Measurements from ENCODE around the gene UXS1. TPM values are rescaled to one million over a fixed set of nuclear protein-coding genes. Genes with fewer than 3 reads are reported as not detected.

The UXS1 gene
- total RNA-seq, 1 experiment from 2014 or later = 48.8 TPM

GRCh38 chr2:106061611-106062349 lies 132.3 kb downstream of the UXS1 start:
- no peaks in the 10 kb centered on the region for H3K36me3 ChIP-seq
- H3K27me3 ChIP-seq = no peaks in the 10 kb centered on the region
- H3K4me1 ChIP-seq = no peaks in the 10 kb centered on the region
- H3K9me3 ChIP-seq (replicated peaks) = no peaks in the 10 kb centered on the region
- H3K4me3 ChIP-seq = no peak overlapping the region
- no peak overlapping the region for H3K27ac ChIP-seq
- no peak for DNase-seq

DNA sequence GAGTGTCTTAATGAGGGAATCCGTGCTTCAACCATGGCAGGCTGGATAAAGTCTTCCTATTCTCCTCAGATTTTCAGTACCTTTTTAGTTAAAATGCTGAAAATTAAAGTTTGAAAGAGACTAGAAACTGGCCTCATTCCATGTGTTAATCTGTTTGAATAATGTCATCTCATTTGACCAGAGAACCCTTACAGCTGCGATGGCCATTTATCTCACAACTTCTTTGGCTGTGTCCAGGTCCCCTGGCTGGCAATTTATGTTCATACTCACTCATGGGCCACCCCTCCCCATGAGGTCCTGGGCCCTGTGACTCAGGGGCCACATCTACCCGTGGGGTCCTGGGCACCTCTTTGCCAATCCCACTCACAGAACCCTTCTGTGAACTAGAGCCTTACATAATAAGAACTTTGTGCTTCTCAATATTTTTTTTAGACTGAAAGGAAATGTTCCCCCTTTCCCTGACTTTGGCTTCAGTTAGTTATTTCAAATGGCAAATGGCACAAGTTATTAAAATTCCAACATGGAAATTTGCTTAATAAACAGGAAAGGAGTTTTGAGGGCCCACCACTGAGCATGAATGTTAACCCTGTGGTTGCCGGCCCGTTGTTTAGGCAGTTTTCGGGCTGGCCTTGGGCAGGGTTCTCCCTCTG lies 134.6 kb downstream of the UXS1 start:
- Histone ChIP-seq H3K4me1 (no peaks in the 10 kb centered on the region), H3K4me3 (no peak overlapping the region), H3K27ac (no peak overlapping the region), H3K27me3 (no peaks in the 10 kb centered on the region), H3K9me3 (replicated peaks) (no peaks in the 10 kb centered on the region), H3K36me3 (no peaks in the 10 kb centered on the region)
- no peak for DNase-seq

- no peak overlapping the region for H3K27ac ChIP-seq
- no peaks in the 10 kb centered on the region for H3K9me3 ChIP-seq (replicated peaks)
- no peak overlapping the region for H3K4me3 ChIP-seq
- H3K36me3 ChIP-seq = no peaks in the 10 kb centered on the region
- no peak for DNase-seq
- H3K4me1 ChIP-seq = no peaks in the 10 kb centered on the region
- H3K27me3 ChIP-seq = no peaks in the 10 kb centered on the region
Measured at GRCh38 chr2:106058469-106059137, 135.5 kb downstream of the UXS1 start.

DNA sequence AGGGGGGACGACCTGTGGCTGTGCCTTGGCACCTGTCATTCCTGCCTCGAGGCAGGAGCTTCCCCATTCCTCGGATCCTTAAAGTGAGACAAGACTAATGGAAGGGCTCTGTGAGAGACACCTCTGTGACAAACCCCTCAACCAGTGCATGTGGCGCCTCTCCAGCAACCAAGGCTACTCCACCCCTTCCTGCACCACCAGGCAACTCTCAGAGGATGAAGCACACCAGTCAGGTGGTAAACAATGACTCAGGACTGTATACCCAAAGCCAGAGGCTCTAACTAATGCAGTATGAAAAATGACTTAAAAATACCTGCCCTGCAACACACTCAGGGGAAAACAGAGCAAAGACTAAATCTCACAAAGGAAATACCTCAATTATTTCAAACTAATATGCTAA lies 136.9 kb downstream of the UXS1 start:
- no peak overlapping the region for H3K4me3 ChIP-seq
- H3K4me1 ChIP-seq = 0 out of 2 replicates have a peak, but pooled peaks cover 3% of the 10 kb centered on the region
- DNase-seq = no peak
- no peaks in the 10 kb centered on the region for H3K27me3 ChIP-seq
- H3K36me3 ChIP-seq = no peaks in the 10 kb centered on the region
- H3K9me3 ChIP-seq (replicated peaks) = no peaks in the 10 kb centered on the region
- no peak overlapping the region for H3K27ac ChIP-seq

- Histone ChIP-seq H3K27ac (no peak overlapping the region), H3K36me3 (no peaks in the 10 kb centered on the region), H3K9me3 (replicated peaks) (no peaks in the 10 kb centered on the region), H3K4me1 (0 out of 2 replicates have a peak, but pooled peaks cover 3% of the 10 kb centered on the region), H3K27me3 (no peaks in the 10 kb centered on the region), H3K4me3 (no peak overlapping the region)
- no peak for DNase-seq
Measured at GRCh38 chr2:106054880-106055655, 139.0 kb downstream of the UXS1 start.

GRCh38 chr2:106054321-106054720 lies 139.8 kb downstream of the UXS1 start:
- no peak overlapping the region for H3K4me3 ChIP-seq
- H3K27ac ChIP-seq = no peak overlapping the region
- no peak for DNase-seq
- no peaks in the 10 kb centered on the region for H3K27me3 ChIP-seq
- H3K4me1 ChIP-seq = 0 out of 2 replicates have a peak, but pooled peaks cover 3% of the 10 kb centered on the region
- H3K9me3 ChIP-seq (replicated peaks) = no peaks in the 10 kb centered on the region
- H3K36me3 ChIP-seq = no peaks in the 10 kb centered on the region

DNA sequence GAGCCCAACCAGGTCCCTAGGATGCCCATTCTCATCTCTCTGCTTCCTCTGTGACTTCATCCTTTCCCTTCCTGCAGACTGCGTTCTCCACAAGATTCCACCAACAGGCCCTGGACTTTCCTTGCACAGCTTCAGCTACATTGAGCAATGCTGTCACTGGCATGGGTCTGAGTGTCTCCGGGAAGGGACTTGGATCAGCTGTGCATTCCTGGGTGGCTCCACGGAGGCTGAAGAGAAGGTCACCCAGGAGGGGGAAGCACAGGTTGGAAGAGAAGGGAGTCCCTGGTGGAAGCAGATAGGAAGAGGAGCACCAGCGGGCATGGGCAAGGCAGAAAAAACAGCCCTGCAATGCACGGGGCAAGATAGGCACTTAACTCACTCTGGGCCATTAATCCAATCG lies 140.5 kb downstream of the UXS1 start:
- Histone ChIP-seq H3K9me3 (replicated peaks) (no peaks in the 10 kb centered on the region), H3K36me3 (no peaks in the 10 kb centered on the region), H3K4me3 (no peak overlapping the region), H3K4me1 (0 out of 2 replicates have a peak, but pooled peaks cover 3% of the 10 kb centered on the region), H3K27me3 (no peaks in the 10 kb centered on the region), H3K27ac (no peak overlapping the region)
- no peak for DNase-seq

GRCh38 chr2:106053116-106053515 lies 141.0 kb downstream of the UXS1 start:
- H3K4me3 ChIP-seq = no peak overlapping the region

GRCh38 chr2:106044859-106045258 lies 149.2 kb downstream of the UXS1 start:
- no peaks in the 10 kb centered on the region for H3K4me1 ChIP-seq
- no peaks in the 10 kb centered on the region for H3K9me3 ChIP-seq (replicated peaks)
- no peak overlapping the region for H3K27ac ChIP-seq
- no peaks in the 10 kb centered on the region for H3K27me3 ChIP-seq
- DNase-seq = no peak
- no peak overlapping the region for H3K4me3 ChIP-seq
- H3K36me3 ChIP-seq = no peaks in the 10 kb centered on the region

More at GRCh38 chr2:106053116-106053515, 141.0 kb downstream of the UXS1 start:
- no peaks in the 10 kb centered on the region for H3K36me3 ChIP-seq
- DNase-seq = peak; percentile 16 to 31
- H3K4me1 ChIP-seq = 0 out of 2 replicates have a peak, but pooled peaks cover 3% of the 10 kb centered on the region
- H3K27ac ChIP-seq = no peak overlapping the region
- no peaks in the 10 kb centered on the region for H3K9me3 ChIP-seq (replicated peaks)
- H3K27me3 ChIP-seq = no peaks in the 10 kb centered on the region

- no peak overlapping the region for H3K27ac ChIP-seq
- H3K4me3 ChIP-seq = no peak overlapping the region
- no peaks in the 10 kb centered on the region for H3K4me1 ChIP-seq
- DNase-seq = no peak
- no peaks in the 10 kb centered on the region for H3K9me3 ChIP-seq (replicated peaks)
- no peaks in the 10 kb centered on the region; the same call in 1 of the 2 replicates for H3K27me3 ChIP-seq
- no peaks in the 10 kb centered on the region for H3K36me3 ChIP-seq
Measured at GRCh38 chr2:106044021-106044420, 150.1 kb downstream of the UXS1 start.

All from SJCRH30 (cell line).